Stimulated activated CD8-positive, alpha-beta memory T cell treated with anti-CD3 and anti-CD28 coated beads, Interleukin-4, amount 100 ng/mL, for 48 hours (primary cell): ENCODE data around the gene ZFAND6.

Source experiments
- DNase-seq: peaks from one replicate; pipeline ENCODE4 v3.0.0-alpha.2; 2020

Gene ZFAND6

DNA sequence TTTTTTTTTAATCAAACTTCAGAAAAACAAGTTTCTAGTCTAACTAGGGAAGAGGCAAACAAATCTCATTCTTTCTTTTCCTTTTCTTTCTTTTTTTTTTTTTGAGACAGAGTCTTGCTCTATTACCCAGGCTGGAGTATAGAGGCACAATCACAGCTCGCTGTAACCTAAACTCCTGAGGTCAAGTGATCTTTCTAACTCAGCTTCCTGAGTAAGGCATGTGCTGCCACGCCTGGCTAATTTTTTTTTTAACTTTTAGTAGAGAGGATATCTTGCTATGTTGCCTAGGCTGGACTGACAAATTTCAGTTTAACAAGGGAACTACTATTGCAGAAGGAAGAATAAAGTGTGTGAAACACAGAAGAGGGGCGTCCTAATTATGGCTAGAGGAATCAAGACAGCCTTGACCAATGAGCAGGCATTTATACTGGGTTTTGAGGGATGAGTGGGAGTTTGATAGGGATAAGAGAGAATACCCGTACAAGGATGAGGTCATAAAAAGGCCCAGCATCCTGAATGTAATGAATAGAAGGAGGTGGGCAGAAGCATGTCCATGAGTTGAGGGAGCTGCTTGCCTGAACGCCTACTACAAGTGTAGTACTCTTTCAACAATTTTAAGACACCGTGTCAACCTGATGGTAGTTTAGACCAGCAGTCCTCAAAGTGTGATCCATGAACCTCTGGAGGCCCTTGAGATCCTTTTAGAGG lies 6.7 kb upstream of the ZFAND6 start:
- DNase-seq: no peak

DNA sequence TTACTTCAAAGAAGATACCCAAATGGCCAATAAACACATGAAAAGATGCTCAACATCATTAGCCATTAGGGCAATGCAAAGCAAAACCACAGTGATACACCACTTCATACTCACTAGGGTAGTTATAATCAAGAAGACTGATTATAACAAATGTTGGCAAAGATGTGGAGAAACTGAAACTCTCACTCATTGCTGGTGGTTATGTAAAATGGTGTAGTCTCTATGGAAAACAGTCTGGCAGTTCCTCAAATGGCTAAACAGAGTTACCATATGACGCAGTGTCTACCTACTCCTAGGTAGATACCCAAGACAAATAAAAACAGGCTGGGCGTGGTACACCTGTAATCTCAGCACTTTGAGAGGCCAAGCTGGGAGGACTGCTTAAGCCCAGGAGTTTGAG lies 3.5 kb upstream of the ZFAND6 start:
- DNase-seq: no peak

DNA sequence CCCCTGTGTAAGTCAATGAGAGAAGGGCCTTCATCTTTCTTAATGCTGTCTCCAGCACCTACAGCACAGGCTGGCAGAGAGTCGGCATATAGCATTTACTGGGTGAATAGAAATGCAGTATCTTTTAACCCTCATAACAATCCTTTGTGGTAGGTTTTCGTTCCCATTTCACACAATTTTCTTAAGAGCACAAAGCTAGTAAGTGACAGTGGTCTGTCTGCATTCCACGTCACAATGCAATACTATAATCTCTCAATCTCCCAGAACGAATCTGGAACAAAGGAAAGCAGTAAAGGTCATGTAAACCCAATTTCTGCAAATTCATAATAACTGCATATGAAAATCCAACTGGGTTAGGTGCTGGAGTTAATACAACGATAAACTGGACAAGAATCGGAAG lies 1.4 kb upstream of the ZFAND6 start:
- DNase-seq: no peak

DNA sequence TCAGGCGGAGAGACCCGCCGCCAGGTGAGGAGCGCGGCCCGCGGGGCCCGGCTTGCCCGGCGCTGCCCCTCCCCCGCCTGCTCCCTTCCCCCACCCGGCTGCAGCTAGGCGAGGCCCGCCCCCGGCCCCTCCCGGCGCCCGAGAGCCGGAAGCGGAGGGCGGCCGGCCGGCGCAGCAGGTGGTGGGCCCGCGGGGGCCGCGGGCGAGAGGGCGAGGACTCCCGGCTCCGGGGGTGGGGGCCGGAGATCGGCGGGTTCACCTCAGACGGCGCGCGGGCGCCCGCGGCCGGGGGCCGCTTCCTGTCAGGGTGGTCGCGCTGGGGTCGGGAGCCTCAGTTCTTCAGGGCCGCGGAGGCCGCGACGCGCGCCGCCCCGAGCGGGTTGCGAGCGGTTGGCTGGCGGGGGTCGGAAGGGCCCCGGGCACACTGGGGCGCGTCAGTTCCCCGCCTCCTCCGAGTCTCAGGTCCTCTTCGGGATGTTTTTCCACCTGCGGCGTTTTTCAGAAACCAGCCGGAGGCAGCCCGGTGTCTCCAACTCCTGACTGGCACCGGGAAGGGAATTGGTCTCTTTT lies 395 bp downstream of the ZFAND6 start:
- DNase-seq: peak; percentile 81

- peak; percentile 55 for DNase-seq
These were observed 1.0 kb downstream of the ZFAND6 start for GRCh38 chr15:80060356-80061006.

GRCh38 chr15:80061582-80061981 lies 2.1 kb downstream of the ZFAND6 start:
- DNase-seq: no peak

DNA sequence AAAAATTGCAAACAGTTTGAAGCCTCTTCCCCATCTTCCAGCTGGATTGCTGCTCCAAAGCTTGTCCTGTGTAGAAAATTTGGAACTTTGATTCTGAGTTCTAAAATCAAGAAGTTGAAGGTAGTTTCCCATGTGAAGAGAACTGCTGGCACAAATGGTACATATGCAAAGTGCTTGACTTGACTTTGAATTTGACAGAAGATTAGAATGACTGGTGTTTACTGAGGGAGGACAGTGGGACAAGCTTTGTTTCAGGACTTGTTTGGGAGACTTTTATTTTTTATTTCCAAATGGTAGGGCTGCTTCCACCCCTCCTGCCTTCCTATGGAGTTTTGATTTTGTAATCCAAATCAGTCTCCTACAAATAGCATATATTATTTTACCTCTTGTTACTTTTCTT lies 7.4 kb downstream of the ZFAND6 start:
- no peak for DNase-seq

DNA sequence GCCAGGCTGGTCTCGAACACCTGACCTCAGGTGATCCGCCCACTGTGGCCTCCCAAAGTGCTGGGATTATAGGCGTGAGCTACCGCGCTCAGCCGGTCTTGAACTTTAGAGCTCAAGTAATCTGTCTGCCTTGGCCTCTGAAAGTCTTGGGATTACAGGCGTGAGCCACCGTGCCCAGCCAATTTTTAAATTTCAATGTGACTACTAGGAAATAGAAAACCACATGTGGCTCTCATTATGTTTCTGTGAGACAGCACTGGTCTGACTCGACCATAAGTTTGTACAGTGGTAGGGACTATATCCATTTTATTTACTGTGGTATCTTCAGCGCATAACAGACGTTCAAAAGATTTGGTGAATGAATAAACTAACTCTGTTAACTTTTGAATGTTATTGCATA lies 9.1 kb downstream of the ZFAND6 start:
- DNase-seq: no peak

DNA sequence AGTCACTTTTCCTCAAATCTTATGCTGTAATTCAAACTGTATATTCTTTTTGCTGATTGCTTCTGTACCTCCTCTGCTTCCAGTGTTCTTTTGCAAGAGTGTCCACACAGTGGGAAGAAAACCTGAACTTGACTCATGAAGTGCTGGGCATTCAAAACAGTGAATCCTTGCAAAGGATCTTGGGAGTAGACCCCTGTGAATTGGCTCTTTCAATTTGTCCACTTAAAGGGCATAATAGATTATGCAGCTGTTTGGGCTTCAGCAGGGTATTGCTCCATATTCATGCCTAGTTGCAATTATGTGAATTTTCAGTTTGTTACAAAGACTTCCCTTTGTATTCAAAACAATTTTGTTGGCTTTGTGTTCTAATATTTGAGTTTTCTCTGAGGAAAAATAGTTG lies 11.4 kb downstream of the ZFAND6 start:
- no peak for DNase-seq

DNA sequence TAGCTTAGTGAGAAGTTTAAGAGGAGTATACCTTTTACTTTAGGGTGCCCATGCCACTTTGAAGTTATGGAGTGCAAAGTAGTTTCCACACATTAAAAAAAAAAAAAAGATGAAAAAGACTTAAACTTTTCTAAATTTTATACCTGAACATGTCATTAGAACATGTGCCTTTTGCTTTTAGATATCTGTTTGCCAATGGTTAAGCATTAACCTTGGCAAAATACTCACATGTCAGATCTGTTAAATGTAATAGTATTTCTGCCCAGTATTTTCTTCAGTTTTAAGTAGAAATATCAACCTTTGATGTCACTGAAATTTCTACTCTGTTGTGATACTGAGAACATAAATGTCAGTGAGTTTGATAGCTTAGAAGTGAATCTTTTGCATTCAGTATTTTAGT lies 12.2 kb downstream of the ZFAND6 start:
- no peak for DNase-seq

GRCh38 chr15:80072285-80072994 lies 13.0 kb downstream of the ZFAND6 start:
- no peak for DNase-seq

GRCh38 chr15:80073197-80073596 lies 13.7 kb downstream of the ZFAND6 start:
- no peak for DNase-seq

DNA sequence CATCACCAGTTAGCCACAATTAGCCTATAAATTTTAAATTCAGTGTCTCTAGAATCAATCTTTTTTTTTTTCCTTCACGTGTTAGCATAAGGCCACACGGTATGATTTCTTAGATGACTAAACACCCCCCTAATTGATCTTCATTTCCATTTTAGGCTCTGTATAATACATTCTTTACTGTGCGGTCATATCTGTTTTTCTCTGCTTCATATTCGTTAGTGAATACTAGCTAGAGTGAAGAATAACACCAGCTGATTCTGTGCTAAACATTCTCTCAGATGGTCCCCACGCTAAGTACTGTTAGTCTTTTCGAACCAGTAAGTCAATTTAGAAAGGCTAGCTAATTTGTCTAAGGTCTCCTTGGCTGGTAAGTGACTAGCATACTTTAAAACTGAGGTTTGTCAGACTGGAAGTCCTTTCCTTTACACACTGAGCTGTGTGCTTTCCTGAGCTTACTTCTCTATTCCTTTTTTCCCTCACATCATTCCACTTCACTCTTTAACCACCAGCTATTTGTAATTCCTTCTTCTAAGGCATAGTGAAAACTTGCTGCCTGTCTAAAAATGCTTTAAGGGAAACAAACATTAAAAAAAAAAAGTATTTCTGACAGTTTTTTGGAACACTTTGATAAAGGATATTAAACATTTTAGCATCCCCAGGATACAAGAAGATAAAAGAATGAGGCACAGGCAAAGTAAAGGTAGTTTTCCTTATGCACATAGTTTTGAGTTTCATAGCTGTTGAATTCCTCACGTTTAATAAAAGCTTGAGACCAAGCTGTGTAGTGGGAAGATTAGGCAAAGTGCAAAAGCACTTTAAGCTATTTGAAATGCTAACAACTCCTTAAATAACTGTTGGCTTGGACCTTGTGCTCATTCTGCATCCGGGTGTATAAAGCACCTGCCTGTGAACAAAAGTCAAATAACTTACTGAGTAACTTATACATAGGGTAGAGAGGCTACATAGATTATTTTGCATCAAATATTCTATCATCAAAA lies 17.1 kb downstream of the ZFAND6 start:
- no peak for DNase-seq

- no peak for DNase-seq
These were observed 21.9 kb downstream of the ZFAND6 start for GRCh38 chr15:80081390-80081789.

- no peak for DNase-seq
These were observed 27.6 kb downstream of the ZFAND6 start for GRCh38 chr15:80087104-80087503.

DNA sequence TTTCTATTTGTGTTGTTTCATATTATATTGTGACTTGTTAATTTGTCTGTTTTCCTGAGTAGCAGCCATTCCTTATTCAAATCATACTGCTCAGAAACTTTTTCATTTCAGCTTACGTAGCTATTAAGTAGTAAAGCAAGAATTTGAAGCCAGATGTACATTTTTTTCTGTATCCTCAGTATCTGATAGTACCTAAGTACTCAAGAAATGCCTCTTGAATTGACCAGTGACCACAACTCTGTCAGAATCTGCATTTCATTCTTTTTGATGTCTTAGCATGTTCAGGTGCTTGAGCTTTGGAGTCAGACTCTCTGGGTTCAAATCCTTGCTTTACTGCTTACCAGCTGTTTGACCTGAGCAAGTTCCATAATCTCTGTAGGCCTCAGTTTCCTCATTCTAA lies 30.6 kb downstream of the ZFAND6 start:
- DNase-seq: no peak

- DNase-seq: no peak
These were observed 31.5 kb downstream of the ZFAND6 start for GRCh38 chr15:80090879-80091503.

DNA sequence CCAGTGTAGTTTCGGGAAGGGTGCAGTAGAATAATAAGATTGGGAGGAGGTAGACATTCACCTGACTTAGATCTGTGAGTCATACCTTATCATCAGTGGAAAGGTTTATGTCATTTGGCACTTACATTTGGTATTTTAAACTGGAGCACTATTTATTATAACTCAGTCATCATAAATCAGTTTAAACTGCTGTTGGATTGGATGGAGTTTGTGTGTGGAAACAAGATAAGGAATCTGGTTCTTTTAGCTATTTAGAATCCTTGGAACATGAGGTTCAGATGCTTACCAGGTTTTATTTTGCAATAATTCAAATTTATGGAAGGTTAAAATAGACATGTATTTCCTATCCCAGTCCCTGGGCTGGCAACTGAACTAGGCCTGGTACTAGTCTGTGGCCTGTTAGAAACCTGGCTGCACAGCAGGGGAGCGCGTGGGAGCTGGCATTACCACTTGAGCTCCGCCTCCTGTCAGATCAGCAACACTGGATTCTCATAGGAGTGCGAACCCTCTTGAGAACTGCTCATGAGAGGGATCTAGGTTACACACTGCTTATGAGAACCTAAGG lies 34.5 kb downstream of the ZFAND6 start:
- peak; percentile 33 for DNase-seq

DNA sequence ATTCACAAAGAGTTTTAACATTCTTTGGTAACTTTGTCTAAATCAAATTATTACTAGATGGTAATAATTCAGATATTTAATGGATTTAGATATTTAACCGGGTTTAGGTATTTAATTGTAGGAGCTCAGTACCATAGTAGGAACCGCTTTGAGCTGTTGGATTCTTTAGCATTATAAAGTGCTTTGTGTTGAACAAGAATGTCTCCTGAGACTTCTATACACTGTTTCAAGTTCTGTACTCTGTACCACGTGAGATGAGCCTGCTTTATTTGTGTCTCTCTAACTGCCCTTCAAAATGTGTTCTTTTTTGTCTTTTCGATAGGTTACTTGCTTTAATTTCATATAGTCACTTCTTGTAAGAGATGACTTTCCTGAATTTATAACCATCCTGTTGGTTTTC lies 36.0 kb downstream of the ZFAND6 start:
- DNase-seq: no peak

DNA sequence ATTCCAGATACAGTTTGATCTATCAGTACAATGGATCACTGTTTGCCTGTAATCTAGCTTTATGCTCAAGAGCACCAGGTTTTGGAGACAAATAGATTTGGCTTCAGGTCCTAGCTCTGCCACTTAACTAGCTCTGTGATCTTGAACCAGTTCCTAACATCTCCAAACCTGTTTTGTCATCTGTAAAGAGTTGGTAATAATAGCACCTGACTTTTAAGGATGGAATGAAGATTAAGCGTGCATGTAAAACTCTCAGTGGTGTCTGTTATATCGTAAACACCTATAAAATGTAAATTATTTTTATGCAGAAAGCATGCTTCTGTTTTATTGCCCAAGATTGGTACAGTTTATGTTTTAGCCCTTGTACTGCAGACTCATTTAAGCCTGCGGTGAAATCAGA lies 36.5 kb downstream of the ZFAND6 start:
- DNase-seq: no peak

GRCh38 chr15:80098341-80098740 lies 38.9 kb downstream of the ZFAND6 start:
- DNase-seq: no peak

- no peak for DNase-seq
These were observed 39.8 kb downstream of the ZFAND6 start for GRCh38 chr15:80099241-80099640.
